ENCODE data around the gene TAF5.
A peak's percentile ranks its signal among the peaks of the same experiment; 100 is the strongest.
"Not testable (repeated sequence)": the region's sequence is repeated elsewhere in the genome, so short reads cannot be mapped to it uniquely, and the experiment has no call there.

Gene TAF5

DNA sequence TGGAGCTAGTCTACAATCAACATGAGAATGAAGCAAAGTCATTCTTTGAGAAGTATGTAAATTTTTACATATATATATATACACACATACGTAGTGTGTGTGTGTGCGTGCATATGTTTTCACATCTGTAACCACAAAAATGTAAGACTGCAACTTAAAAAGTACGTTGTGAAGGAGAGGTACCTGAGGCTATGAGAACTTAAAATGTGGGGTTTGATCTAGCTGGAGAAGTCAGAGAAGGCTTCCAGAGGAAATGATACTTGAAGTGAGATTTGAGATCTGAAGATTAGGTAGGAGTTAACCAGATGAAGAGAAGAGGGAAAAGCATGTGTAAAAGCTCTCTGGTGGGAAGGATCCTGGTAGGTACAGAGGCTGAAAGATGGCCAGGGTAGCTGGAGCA, 5.8 kb downstream of the TAF5 start:
- peaks cover 45% of the 10 kb centered on the region for H3K36me3 Mint-ChIP-seq (ENCODE audit: low read depth)
- H3K4me3 Mint-ChIP-seq, result no peak overlapping the region
- intact Hi-C loops (cut with micrococcal nuclease), result no loop called here
- no peaks in the 10 kb centered on the region for H3K9me3 Mint-ChIP-seq
- H3K27me3 Mint-ChIP-seq, result no peaks in the 10 kb centered on the region
- no peak overlapping the region for H3K27ac Mint-ChIP-seq
- no peaks in the 10 kb centered on the region for H3K4me1 Mint-ChIP-seq (ENCODE audit: low read depth)

DNA sequence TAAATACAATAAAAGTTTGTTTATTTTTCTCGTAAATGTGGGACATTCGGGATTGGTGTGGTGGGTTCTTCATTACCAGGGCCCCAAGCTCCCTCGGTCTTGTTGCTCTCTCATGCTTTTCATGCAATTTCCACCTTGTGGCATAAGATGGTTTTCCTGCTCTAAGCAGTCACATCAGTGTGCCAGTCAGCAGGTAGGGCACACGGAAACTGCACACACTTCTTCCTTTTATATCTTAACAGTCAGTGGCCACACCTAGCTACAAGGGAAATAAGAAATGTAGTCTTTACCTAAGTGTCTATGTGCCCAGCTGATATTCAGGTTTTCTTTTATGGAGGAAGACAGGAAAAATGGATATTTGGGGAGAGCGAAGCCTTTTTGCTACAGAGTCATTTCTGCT, 6.5 kb downstream of the TAF5 start:
- Mint-ChIP-seq H3K9me3 (no peaks in the 10 kb centered on the region), H3K4me1 (ENCODE audit: low read depth) (no peaks in the 10 kb centered on the region), H3K4me3 (no peak overlapping the region), H3K27ac (no peak overlapping the region), H3K27me3 (no peaks in the 10 kb centered on the region), H3K36me3 (ENCODE audit: low read depth) (peaks cover 50% of the 10 kb centered on the region)
- intact Hi-C loops (cut with micrococcal nuclease), result no loop called here

DNA sequence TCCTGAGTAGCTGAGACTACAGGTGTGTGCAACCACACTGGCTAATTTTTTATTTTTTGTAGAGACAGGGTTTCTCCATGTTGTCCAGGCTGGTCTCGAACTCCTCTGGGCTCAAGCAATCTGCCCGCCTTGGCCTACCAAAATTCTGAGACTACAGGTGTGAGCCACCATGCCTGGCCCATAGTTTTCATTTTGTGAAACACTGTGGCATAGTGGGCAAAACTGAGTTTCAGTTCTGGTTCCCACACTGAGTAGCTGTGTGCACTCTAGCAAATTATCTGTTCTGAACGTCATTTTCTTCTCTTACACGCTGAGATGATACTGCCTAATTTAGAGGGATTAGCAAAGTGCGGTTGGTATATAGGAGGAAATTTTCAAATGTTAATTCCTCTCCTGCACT, 15.0 kb downstream of the TAF5 start:
- peaks cover 5% of the 10 kb centered on the region for H3K4me1 Mint-ChIP-seq (ENCODE audit: low read depth)
- no peak overlapping the region for H3K27ac Mint-ChIP-seq
- H3K9me3 Mint-ChIP-seq, result no peaks in the 10 kb centered on the region
- peaks cover 86% of the 10 kb centered on the region for H3K36me3 Mint-ChIP-seq (ENCODE audit: low read depth)
- no peaks in the 10 kb centered on the region for H3K27me3 Mint-ChIP-seq
- intact Hi-C loops (cut with micrococcal nuclease), result no loop called here
- no peak overlapping the region for H3K4me3 Mint-ChIP-seq

GRCh38 chr10:103394180-103394579, 26.4 kb downstream of the TAF5 start:
- Mint-ChIP-seq H3K4me3 (no peak overlapping the region), H3K36me3 (ENCODE audit: low read depth) (peaks cover 70% of the 10 kb centered on the region), H3K4me1 (ENCODE audit: low read depth) (peaks cover 41% of the 10 kb centered on the region), H3K9me3 (no peaks in the 10 kb centered on the region), H3K27me3 (no peaks in the 10 kb centered on the region), H3K27ac (no peak overlapping the region)
- intact Hi-C loops (cut with micrococcal nuclease), result loop anchor here (2.0 kb wide), 1 partner anchor 25 kb away; no protein-coding TSS in a partner anchor

DNA sequence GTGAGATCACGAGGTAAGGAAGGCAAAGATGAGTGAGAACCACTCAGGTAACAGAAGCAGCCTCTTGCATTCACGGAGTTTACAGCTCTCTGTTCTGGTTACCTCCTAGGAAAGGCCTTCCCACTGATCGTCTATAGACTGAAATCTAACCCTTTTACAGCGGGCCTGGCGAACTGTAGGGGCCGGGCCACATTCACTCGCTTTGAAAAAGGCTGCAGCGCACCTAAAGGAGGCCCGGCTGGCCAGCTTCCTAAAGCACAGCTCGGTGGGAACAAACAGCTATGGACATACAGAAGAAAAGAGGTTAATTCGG, 27.9 kb downstream of the TAF5 start:
- Mint-ChIP-seq H3K36me3 (ENCODE audit: low read depth) (peaks cover 70% of the 10 kb centered on the region), H3K27ac (peak overlapping the region; percentile 90)

DNA sequence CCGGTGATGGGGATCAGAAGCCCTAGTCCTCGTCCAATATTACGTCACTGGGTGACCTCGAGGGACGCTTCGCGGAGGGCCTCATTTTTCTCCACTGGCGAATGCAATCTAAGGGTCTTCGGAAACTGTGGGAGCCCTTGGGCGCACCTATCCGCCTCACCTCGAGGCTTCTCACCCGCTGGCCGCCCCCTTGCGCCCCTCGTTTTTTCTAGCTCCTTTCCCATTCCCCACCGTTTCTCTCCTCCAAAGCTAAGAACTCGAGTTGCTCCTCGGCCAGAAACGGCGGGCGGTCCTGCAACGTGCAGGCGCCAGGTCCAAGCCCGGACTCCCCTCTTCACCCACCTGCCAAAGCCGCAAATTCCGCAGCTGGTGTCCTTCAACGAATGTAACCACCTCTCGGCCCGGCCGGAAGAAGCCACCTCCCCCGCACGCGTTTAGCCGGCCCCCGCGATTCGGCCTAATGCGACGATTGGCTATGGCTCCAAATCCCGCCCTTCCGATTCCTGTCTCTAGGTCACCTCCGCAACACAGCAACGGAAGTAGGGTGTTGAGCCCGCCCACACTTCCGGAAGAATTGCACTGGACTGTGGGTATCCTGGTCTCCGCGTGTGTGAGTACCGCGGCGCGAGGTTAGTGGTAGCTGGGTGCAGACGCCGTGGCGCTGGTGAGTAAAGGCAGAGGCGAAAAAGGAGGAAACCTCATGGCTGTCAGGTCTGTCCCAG, 28.5 kb downstream of the TAF5 start, which contains the start of the genes ATP5MK and PDCD11:
Gene ATP5MK (minus strand): TSS at position 409 of the 722 bp plus-strand sequence. CDS start 4,018 bp downstream, outside the sequence.
Gene PDCD11 (plus strand): TSS at position 560 of the 722 bp plus-strand sequence. CDS start 1,801 bp downstream, outside the sequence.
- Mint-ChIP-seq H3K27ac (peak within 1 kb of the TSS; percentile 90), H3K4me1 (ENCODE audit: low read depth) (peaks cover 42% of the 10 kb centered on the region), H3K27me3 (no peaks in the 10 kb centered on the region), H3K4me3 (peak within 1 kb of the TSS; percentile 93), H3K9me3 (no peaks in the 10 kb centered on the region), H3K36me3 (ENCODE audit: low read depth) (peaks cover 70% of the 10 kb centered on the region)
- intact Hi-C loops (cut with micrococcal nuclease), result no loop called here

More for the DNA sequence above, 27.9 kb downstream of the TAF5 start:
- H3K4me3 Mint-ChIP-seq, result peak overlapping the region; percentile 93
- H3K9me3 Mint-ChIP-seq, result no peaks in the 10 kb centered on the region
- peaks cover 42% of the 10 kb centered on the region for H3K4me1 Mint-ChIP-seq (ENCODE audit: low read depth)
- intact Hi-C loops (cut with micrococcal nuclease), result loop anchor here (2.0 kb wide), 1 partner anchor 27 kb away; no protein-coding TSS in a partner anchor
- H3K27me3 Mint-ChIP-seq, result no peaks in the 10 kb centered on the region

- peaks cover 42% of the 10 kb centered on the region for H3K4me1 Mint-ChIP-seq (ENCODE audit: low read depth)
- intact Hi-C loops (cut with micrococcal nuclease), result no loop called here
- peak overlapping the region; percentile 90 for H3K27ac Mint-ChIP-seq
- peaks cover 71% of the 10 kb centered on the region for H3K36me3 Mint-ChIP-seq (ENCODE audit: low read depth)
- no peaks in the 10 kb centered on the region for H3K27me3 Mint-ChIP-seq
- no peaks in the 10 kb centered on the region for H3K9me3 Mint-ChIP-seq
- H3K4me3 Mint-ChIP-seq, result peak overlapping the region; percentile 93
These were observed 29.0 kb downstream of the TAF5 start for GRCh38 chr10:103396789-103397087.

- Mint-ChIP-seq H3K27ac (peak overlapping the region; percentile 90), H3K36me3 (ENCODE audit: low read depth) (peaks cover 72% of the 10 kb centered on the region), H3K4me1 (ENCODE audit: low read depth) (peaks cover 42% of the 10 kb centered on the region), H3K27me3 (no peaks in the 10 kb centered on the region), H3K4me3 (peak overlapping the region; percentile 93), H3K9me3 (no peaks in the 10 kb centered on the region)
- intact Hi-C loops (cut with micrococcal nuclease), result no loop called here
These were observed 29.5 kb downstream of the TAF5 start for GRCh38 chr10:103397191-103397825.

DNA sequence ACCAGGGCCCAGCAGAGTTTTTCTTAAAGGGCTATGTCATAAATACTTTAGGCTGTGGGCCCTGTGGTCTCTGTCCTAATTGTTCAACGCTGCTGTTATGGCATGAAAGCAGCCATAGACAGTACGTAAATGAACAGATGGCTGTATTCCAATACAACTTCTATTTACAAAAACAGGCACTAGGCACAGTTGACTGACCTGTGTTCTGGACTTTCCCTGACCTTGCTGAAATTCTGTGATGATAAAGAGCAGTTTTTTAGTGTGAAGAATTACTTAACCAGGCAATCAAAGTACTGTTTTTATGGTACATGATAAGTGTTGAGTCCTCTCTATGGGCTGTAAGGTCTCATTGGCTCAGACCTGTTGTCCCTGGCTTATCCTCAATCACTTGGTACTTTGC, 45.8 kb downstream of the TAF5 start:
- Mint-ChIP-seq H3K27ac (no peak overlapping the region), H3K4me3 (no peak overlapping the region), H3K27me3 (no peaks in the 10 kb centered on the region), H3K36me3 (ENCODE audit: low read depth) (peaks cover 95% of the 10 kb centered on the region), H3K9me3 (no peaks in the 10 kb centered on the region), H3K4me1 (ENCODE audit: low read depth) (no peaks in the 10 kb centered on the region)
- intact Hi-C loops (cut with micrococcal nuclease), result no loop called here

DNA sequence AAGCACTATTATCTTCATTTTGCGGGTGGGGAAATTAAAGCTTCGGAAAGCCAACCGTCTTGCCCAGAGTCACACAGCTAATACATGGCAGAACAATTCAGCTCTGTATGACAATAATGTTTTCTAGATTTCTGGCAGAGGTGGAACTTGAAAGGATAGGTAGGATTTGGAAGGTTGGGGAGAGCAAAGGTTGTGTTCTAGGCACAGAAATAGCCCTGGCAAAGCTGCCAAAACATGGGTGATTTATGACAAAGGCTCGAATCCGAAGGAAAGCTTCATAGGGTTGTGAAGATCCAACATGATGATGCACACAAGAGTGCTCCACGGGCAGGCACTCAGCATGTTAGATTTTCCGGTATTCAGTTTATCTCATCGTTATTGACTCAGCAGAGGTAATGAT, 47.8 kb downstream of the TAF5 start:
- Mint-ChIP-seq H3K9me3 (no peaks in the 10 kb centered on the region), H3K27me3 (no peaks in the 10 kb centered on the region), H3K36me3 (ENCODE audit: low read depth) (peaks cover 95% of the 10 kb centered on the region), H3K4me1 (ENCODE audit: low read depth) (no peaks in the 10 kb centered on the region), H3K4me3 (no peak overlapping the region), H3K27ac (no peak overlapping the region)
- intact Hi-C loops (cut with micrococcal nuclease), result no loop called here

- Mint-ChIP-seq H3K27me3 (no peaks in the 10 kb centered on the region), H3K4me1 (ENCODE audit: low read depth) (no peaks in the 10 kb centered on the region), H3K27ac (no peak overlapping the region), H3K36me3 (ENCODE audit: low read depth) (peaks cover 100% of the 10 kb centered on the region), H3K9me3 (no peaks in the 10 kb centered on the region), H3K4me3 (no peak overlapping the region)
- intact Hi-C loops (cut with micrococcal nuclease), result loop anchor here (1.0 kb wide), 1 partner anchor 69 kb away; no protein-coding TSS in a partner anchor
These were observed 48.8 kb downstream of the TAF5 start for GRCh38 chr10:103416436-103417147.

GRCh38 chr10:103417148-103417469, 49.3 kb downstream of the TAF5 start:
- not testable (repeated sequence) for H3K4me1 Mint-ChIP-seq (ENCODE audit: low read depth); H3K27ac Mint-ChIP-seq; H3K9me3 Mint-ChIP-seq; H3K4me3 Mint-ChIP-seq; H3K27me3 Mint-ChIP-seq
- H3K36me3 Mint-ChIP-seq (ENCODE audit: low read depth), result peaks cover 97% of the 10 kb centered on the region
- intact Hi-C loops (cut with micrococcal nuclease), result loop anchor here (1.0 kb wide), 1 partner anchor 68 kb away; no protein-coding TSS in a partner anchor

DNA sequence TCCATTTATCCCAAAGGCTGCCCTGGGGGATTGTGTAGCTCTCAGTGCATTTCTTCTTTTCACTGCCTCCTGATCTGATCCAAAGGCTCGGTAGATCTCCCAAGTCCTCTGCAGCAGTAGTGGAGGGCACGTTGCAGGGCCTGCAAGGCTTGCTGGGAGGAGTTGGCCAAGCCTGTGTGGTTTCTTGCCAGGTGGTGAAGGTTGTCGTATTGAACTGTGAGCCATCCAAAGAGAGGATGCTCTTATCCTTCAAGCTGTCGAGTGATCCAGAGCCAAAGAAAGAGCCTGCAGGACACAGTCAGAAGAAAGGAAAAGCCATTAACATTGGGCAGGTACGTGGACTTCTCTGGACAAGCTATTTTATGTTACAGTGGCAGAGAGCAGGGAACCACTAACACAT, 49.8 kb downstream of the TAF5 start:
- intact Hi-C loops (cut with micrococcal nuclease), result loop anchor here (1.0 kb wide), 1 partner anchor 68 kb away; no protein-coding TSS in a partner anchor
- Mint-ChIP-seq H3K27me3 (no peaks in the 10 kb centered on the region), H3K4me1 (ENCODE audit: low read depth) (no peaks in the 10 kb centered on the region), H3K4me3 (no peak overlapping the region), H3K27ac (no peak overlapping the region), H3K9me3 (no peaks in the 10 kb centered on the region), H3K36me3 (ENCODE audit: low read depth) (peaks cover 97% of the 10 kb centered on the region)

GRCh38 chr10:103419101-103419500, 51.3 kb downstream of the TAF5 start:
- no peaks in the 10 kb centered on the region for H3K27me3 Mint-ChIP-seq
- intact Hi-C loops (cut with micrococcal nuclease), result no loop called here

More at GRCh38 chr10:103419101-103419500, 51.3 kb downstream of the TAF5 start:
- Mint-ChIP-seq H3K9me3 (no peaks in the 10 kb centered on the region), H3K4me1 (ENCODE audit: low read depth) (no peaks in the 10 kb centered on the region), H3K36me3 (ENCODE audit: low read depth) (peaks cover 97% of the 10 kb centered on the region), H3K27ac (no peak overlapping the region), H3K4me3 (no peak overlapping the region)
